ENCODE measurements around the gene DIAPH2. TPM values are rescaled to one million over a fixed set of nuclear protein-coding genes. Genes with fewer than 3 reads are reported as not detected.

The DIAPH2 gene
- total and polyA plus RNA-seq, 2 of the 13 experiments (the other 11 are each of a cell fraction or from before 2014, with no cell fraction given): 2.1 to 8.5 TPM

DNA sequence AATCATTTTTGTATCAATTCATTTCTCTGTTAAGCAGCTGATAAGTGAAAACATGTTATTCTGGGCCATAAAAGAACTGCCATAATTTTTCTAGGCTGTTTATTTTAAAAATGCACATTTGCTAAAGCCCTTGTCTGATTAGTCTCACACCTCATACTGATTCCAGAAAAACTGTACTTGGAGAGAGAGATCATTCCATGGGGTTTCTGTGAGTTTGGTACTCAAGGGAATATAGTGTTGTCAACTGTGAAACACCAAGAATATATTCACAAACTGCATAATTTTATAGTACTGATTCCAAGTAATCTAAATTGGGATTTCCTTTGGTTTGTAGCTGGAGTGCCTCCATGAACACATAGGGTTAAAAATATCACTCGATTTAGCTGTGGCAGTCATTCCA is 746.6 kb downstream of the DIAPH2 start:
- ChIA-PET POLR2A (no interaction called here), CTCF (ENCODE audit: low intra/inter-chr PET ratio, low total read pairs) (no interaction called here)
- H4K20me1 ChIP-seq (ENCODE audit: insufficient read depth, low read length): no peaks in the 10 kb centered on the region
- intact Hi-C loops (cut with micrococcal nuclease; ENCODE audit: unreplicated experiment): no loop called here
- H3K9me3 ChIP-seq (ENCODE audit: low read length): no peaks in the 10 kb centered on the region
- in situ Hi-C loops (cut with HindIII; ENCODE audit: extremely low pct_ligation_motif_present, low pct_unique_long_range_greater_than_20kb): no loop called here
- no peak overlapping the region for H2AFZ ChIP-seq (ENCODE audit: low read length)
- ATAC-seq: no peak
- no peaks in the 10 kb centered on the region for H3K79me2 ChIP-seq (ENCODE audit: insufficient read depth, low read length)
- H3K4me2 ChIP-seq (ENCODE audit: low read depth, low read length): no peak overlapping the region
- WGBS (ENCODE audit: low lambda C conversion rate): 40% methylated on average over 1 of the region's 1 CpG
- H3K4me1 ChIP-seq (ENCODE audit: insufficient read depth, low read length): no peaks in the 10 kb centered on the region
- no peak for TF ChIP-seq ZNF17 (CRISPR knock-in tag; IDR thresholded peaks at IDR 0.05)
- no peak for TF ChIP-seq SRY (CRISPR knock-in tag; IDR thresholded peaks at IDR 0.05)
- no peak for TF ChIP-seq SALL1 (CRISPR knock-in tag; IDR thresholded peaks at IDR 0.05)
- TF ChIP-seq, protein P1, sequence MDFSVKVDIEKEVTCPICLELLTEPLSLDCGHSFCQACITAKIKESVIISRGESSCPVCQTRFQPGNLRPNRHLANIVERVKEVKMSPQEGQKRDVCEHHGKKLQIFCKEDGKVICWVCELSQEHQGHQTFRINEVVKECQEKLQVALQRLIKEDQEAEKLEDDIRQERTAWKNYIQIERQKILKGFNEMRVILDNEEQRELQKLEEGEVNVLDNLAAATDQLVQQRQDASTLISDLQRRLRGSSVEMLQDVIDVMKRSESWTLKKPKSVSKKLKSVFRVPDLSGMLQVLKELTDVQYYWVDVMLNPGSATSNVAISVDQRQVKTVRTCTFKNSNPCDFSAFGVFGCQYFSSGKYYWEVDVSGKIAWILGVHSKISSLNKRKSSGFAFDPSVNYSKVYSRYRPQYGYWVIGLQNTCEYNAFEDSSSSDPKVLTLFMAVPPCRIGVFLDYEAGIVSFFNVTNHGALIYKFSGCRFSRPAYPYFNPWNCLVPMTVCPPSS (IDR thresholded peaks at IDR 0.05): no peak
- no peak for TF ChIP-seq HNF4A (CRISPR knock-in tag; IDR thresholded peaks at IDR 0.05)
- no peak for TF ChIP-seq ZNF326 (CRISPR knock-in tag; IDR thresholded peaks at IDR 0.05; ENCODE audit: borderline replicate concordance)
- TF ChIP-seq ZNF160 (CRISPR knock-in tag; IDR thresholded peaks at IDR 0.05): no peak
- no peak for TF ChIP-seq ZNF589 (CRISPR knock-in tag; conservative IDR thresholded peaks at IDR 0.05)
- no peak for TF ChIP-seq ZNF484 (CRISPR knock-in tag; IDR thresholded peaks at IDR 0.05; ENCODE audit: borderline replicate concordance, low read depth)
- no peak for TF ChIP-seq EED (CRISPR knock-in tag; IDR thresholded peaks at IDR 0.05)
- no peak for TF ChIP-seq RELA (CRISPR knock-in tag; IDR thresholded peaks at IDR 0.05)
- no peak for TF ChIP-seq MZF1 (CRISPR knock-in tag; IDR thresholded peaks at IDR 0.05; ENCODE audit: borderline replicate concordance)
- no peak for TF ChIP-seq MXI1 (IDR thresholded peaks at IDR 0.05; ENCODE audit: borderline replicate concordance, low read depth, low read length)
- no peak for TF ChIP-seq ZNF432 (CRISPR knock-in tag; IDR thresholded peaks at IDR 0.05; ENCODE audit: borderline replicate concordance)
- H3K9ac ChIP-seq (ENCODE audit: insufficient read depth, low read depth, low read length): no peak overlapping the region
- H3K36me3 ChIP-seq (replicated peaks in 1 of 2; ENCODE audit: control insufficient read depth in 1 of 2, insufficient read depth in 2 of 2, low read length in 2 of 2): no peaks in the 10 kb centered on the region
- FAIRE-seq: no peak
- no peak overlapping the region for H3K27ac ChIP-seq (ENCODE audit: extremely low read length, insufficient read depth, low read length)
- no TSS peak for BruUV-seq (replicated peaks)
- no peaks in the 10 kb centered on the region for H3K27me3 ChIP-seq (ENCODE audit: control insufficient read depth in 1 of 2, insufficient read depth in 2 of 2, low read length in 2 of 2)
- no peak overlapping the region for H3K4me3 ChIP-seq (replicated peaks in 1 of 3; ENCODE audit: insufficient read depth in 1 of 3, low read depth in 2 of 3, low read length in 3 of 3)
- DNase-seq (ENCODE audit: low spot score): no peak

Data from HepG2 (cell line).